GM20000 (cell line): ENCODE results near the gene KLHL35.
A peak's percentile ranks its signal among the peaks of the same experiment; 100 is the strongest.

Source experiments
- DNase-seq: peaks from one replicate; pipeline ENCODE4 v3.0.0; 2012; ENCODE audit warnings: low spot score
- CTCF ChIP-seq: IDR thresholded peaks from 2 replicates; pipeline ENCODE4 v1.5.1; 2012; ENCODE audit warnings: mild to moderate bottlenecking, control low read depth; ENCODE audit errors: extremely low read depth, missing control alignments

Gene KLHL35

GRCh38 chr11:75445315-75445953, 12.4 kb upstream of the KLHL35 start:
- TF ChIP-seq CTCF, result peak; percentile 91

GRCh38 chr11:75443043-75443442, 10.0 kb upstream of the KLHL35 start:
- no peak for DNase-seq
- no peak for TF ChIP-seq CTCF

More at GRCh38 chr11:75445315-75445953, 12.4 kb upstream of the KLHL35 start:
- peak; percentile 84 for DNase-seq

GRCh38 chr11:75442161-75442885, 9.3 kb upstream of the KLHL35 start:
- no peak for DNase-seq

GRCh38 chr11:75441804-75442132, 8.8 kb upstream of the KLHL35 start:
- no peak for DNase-seq
- no peak for TF ChIP-seq CTCF

More at GRCh38 chr11:75442161-75442885, 9.3 kb upstream of the KLHL35 start:
- TF ChIP-seq CTCF, result no peak

GRCh38 chr11:75440960-75441803, 8.2 kb upstream of the KLHL35 start:
- DNase-seq, result no peak
- no peak for TF ChIP-seq CTCF

GRCh38 chr11:75439495-75440120, 6.6 kb upstream of the KLHL35 start:
- DNase-seq, result no peak
- TF ChIP-seq CTCF, result no peak
